ENCODE results near the gene KASH5. TPM values are rescaled to one million over a fixed set of nuclear protein-coding genes. Genes with fewer than 3 reads are reported as not detected.

Gene KASH5
- total and polyA plus RNA-seq, 2 of the 8 experiments (the other 6 are each of a cell fraction or from before 2014, with no cell fraction given) = 0.05 to 0.19 TPM

GRCh38 chr19:49347835-49348234 is 40.2 kb upstream of the KASH5 start (continued):
- TF ChIP-seq JUND (IDR thresholded peaks at IDR 0.05; ENCODE audit: low read length) (no peak), CREB1 (IDR thresholded peaks at IDR 0.05) (no peak)
- TF ChIP-seq, protein P1, sequence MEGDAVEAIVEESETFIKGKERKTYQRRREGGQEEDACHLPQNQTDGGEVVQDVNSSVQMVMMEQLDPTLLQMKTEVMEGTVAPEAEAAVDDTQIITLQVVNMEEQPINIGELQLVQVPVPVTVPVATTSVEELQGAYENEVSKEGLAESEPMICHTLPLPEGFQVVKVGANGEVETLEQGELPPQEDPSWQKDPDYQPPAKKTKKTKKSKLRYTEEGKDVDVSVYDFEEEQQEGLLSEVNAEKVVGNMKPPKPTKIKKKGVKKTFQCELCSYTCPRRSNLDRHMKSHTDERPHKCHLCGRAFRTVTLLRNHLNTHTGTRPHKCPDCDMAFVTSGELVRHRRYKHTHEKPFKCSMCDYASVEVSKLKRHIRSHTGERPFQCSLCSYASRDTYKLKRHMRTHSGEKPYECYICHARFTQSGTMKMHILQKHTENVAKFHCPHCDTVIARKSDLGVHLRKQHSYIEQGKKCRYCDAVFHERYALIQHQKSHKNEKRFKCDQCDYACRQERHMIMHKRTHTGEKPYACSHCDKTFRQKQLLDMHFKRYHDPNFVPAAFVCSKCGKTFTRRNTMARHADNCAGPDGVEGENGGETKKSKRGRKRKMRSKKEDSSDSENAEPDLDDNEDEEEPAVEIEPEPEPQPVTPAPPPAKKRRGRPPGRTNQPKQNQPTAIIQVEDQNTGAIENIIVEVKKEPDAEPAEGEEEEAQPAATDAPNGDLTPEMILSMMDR (IDR thresholded peaks at IDR 0.05; ENCODE audit: control extremely low read depth in 1 of 3, insufficient read depth in 1 of 3, low read depth in 1 of 3, low read length in 3 of 3) = peak in 2 of 3 experiments; percentile 38 to 49; a peak in 3 of 4 replicates
